Esophagus squamous epithelium (tissue), 5 donors: Measurements from ENCODE around the gene ZNF512B. TPM values are rescaled to one million over a fixed set of nuclear protein-coding genes. Genes with fewer than 3 reads are reported as not detected.

Experiments used
- DNase-seq: peaks from one replicate; lab custom pipeline; 2025; lab: John Stamatoyannopoulos, UW
- H3K27ac ChIP-seq, 4 donors: fragments of 200-600 bp; sonication (generic); one replicate each; pipeline ENCODE4 v1.5.1; 2016 to 2019; ENCODE audit warnings: mild to moderate bottlenecking in 1 of 4
- H3K27me3 ChIP-seq, 4 donors: fragments of 200-600 bp; sonication (generic); 1 replicate in 3 of 4; 2 replicates in 1 of 4; pipeline versions ENCODE4 v1.5.1 to v1.6.0; 2017 to 2021; ENCODE audit warnings: antibody characterized with exemption in 1 of 4
- H3K36me3 ChIP-seq, 3 donors: fragments of 200-600 bp; sonication (generic); one replicate each; pipeline ENCODE4 v1.5.1; 2016 to 2019
- H3K4me1 ChIP-seq, 3 donors: fragments of 200-600 bp; sonication (generic); one replicate each; pipeline ENCODE4 v1.5.1; 2017 to 2019
- H3K4me3 ChIP-seq, 4 donors: fragments of 200-600 bp; sonication (generic); 1 replicate in 3 of 4; 2 replicates in 1 of 4; pipeline ENCODE4 v1.5.1; 2016 to 2019; ENCODE audit warnings: mild to moderate bottlenecking in 2 of 4, moderate library complexity in 1 of 4
- H3K9me3 ChIP-seq, 3 donors: fragments of 200-600 bp; sonication (generic); one replicate each; pipeline ENCODE4 v1.5.1; 2016 to 2019
- POLR2A ChIP-seq, 4 donors: fragments of 450-650 bp; IDR thresholded peaks; one replicate each; pipeline ENCODE4 v1.6.1; 2017; ENCODE audit warnings: antibody characterized with exemption in 4 of 4, mild to moderate bottlenecking in 4 of 4, moderate library complexity in 3 of 4
- WGBS, 2 donors: methylation state at CpG; one replicate each; pipeline ENCODE4 v1.1.5; 2018; 5-methylcytosine and 5-hydroxymethylcytosine counted together
- intact Hi-C: fragments of 100-400 bp; cut with DNase I; formaldehyde crosslinking; loops from one replicate; pipeline ENCODE4 v1.15.0; 2022
- total RNA-seq, 4 donors: library from RNA; depleted of rRNA; stranded (reverse); fragments of >200 nt; gene quantifications; one replicate each; pipeline ENCODE4 v1.1.0, GENCODE V29; 2016
- TF ChIP-seq, protein P1 (sequence below), 6 experiments: fragments of 450-650 bp in 4 of 6; fragments of 200-600 bp in 2 of 6; sonication (generic) in 2 of 6; IDR thresholded peaks; one replicate each; pipeline ENCODE4 v1.5.1; 2016 to 2019; ENCODE audit warnings: antibody characterized with exemption in 6 of 6, mild to moderate bottlenecking in 4 of 6, moderate library complexity in 4 of 6
- donor health status: DM: yes; HTN: yes; CAD: no.

ZNF512B gene
- total RNA-seq, 4 donors from 2014 or later = 10.7 to 17.6 (median 14.2) TPM

DNA sequence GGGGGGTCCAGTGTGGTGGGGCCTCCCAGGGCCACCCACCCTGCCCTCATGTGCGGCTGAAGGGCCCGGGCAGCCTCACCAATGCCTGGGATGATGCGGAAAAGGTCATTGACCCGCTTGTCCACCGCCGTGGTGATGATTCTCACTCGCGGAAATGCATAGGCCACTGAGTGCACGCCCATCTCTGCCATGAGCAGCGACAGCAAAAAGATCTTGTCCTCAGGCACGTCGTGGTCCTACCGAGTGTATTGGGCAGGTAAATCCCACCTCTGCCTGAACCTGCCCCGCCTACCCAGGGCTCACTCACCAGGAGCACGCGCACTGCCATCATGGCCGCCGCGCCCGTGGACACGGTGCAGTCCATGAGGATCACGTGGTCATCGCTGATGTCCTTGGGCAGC is 29.7 kb downstream of the ZNF512B start:
- intact Hi-C loops = no loop called here
- DNase-seq = no peak
- Histone ChIP-seq H3K27me3 (no peaks in the 10 kb centered on the region), H3K27ac (peak overlapping the region; percentile 0 to 96 (median 48)), H3K4me3 (no peak overlapping the region), H3K36me3 (peaks cover 32 to 94% (median 32%) of the 10 kb centered on the region in 3 donors), H3K4me1 (peaks cover 11 to 50% (median 17%) of the 10 kb centered on the region in 3 donors), H3K9me3 (no peaks in the 10 kb centered on the region)
- TF ChIP-seq, protein P1, sequence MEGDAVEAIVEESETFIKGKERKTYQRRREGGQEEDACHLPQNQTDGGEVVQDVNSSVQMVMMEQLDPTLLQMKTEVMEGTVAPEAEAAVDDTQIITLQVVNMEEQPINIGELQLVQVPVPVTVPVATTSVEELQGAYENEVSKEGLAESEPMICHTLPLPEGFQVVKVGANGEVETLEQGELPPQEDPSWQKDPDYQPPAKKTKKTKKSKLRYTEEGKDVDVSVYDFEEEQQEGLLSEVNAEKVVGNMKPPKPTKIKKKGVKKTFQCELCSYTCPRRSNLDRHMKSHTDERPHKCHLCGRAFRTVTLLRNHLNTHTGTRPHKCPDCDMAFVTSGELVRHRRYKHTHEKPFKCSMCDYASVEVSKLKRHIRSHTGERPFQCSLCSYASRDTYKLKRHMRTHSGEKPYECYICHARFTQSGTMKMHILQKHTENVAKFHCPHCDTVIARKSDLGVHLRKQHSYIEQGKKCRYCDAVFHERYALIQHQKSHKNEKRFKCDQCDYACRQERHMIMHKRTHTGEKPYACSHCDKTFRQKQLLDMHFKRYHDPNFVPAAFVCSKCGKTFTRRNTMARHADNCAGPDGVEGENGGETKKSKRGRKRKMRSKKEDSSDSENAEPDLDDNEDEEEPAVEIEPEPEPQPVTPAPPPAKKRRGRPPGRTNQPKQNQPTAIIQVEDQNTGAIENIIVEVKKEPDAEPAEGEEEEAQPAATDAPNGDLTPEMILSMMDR (IDR thresholded peaks at IDR 0.05) = no peak
- TF ChIP-seq POLR2A (IDR thresholded peaks at IDR 0.05) = no peak
- 60 to 92% methylated on average over 1 to 17 of the region's 23 CpGs for WGBS, 2 donors

- no peaks in the 10 kb centered on the region for H3K27me3 ChIP-seq
- peaks cover 25 to 94% (median 38%) of the 10 kb centered on the region in 3 donors for H3K36me3 ChIP-seq
- intact Hi-C loops = no loop called here
- H3K4me1 ChIP-seq = peaks cover 11 to 45% (median 17%) of the 10 kb centered on the region in 3 donors
- WGBS, 2 donors = 85 to 88% methylated on average over 4 to 5 of the region's 33 CpGs
- TF ChIP-seq POLR2A (IDR thresholded peaks at IDR 0.05) = no peak
- TF ChIP-seq, protein P1 (IDR thresholded peaks at IDR 0.05) = no peak
- H3K4me3 ChIP-seq = no peak overlapping the region
- H3K9me3 ChIP-seq = no peaks in the 10 kb centered on the region
- peak overlapping the region in 3 of 4 donors; percentile 5 to 39 (median 16) for H3K27ac ChIP-seq
- no peak for DNase-seq
Observed at GRCh38 chr20:63939061-63939935, 30.4 kb downstream of the ZNF512B start.

- Histone ChIP-seq H3K4me3 (no peak overlapping the region), H3K27me3 (no peaks in the 10 kb centered on the region), H3K36me3 (peaks cover 18 to 94% (median 33%) of the 10 kb centered on the region in 3 donors), H3K27ac (no peak overlapping the region), H3K4me1 (peaks cover 4 to 28% (median 7%) of the 10 kb centered on the region in 3 donors), H3K9me3 (no peaks in the 10 kb centered on the region)
- TF ChIP-seq, protein P1 (IDR thresholded peaks at IDR 0.05) = no peak
- no peak for TF ChIP-seq POLR2A (IDR thresholded peaks at IDR 0.05)
- 82 to 86% methylated on average over 14 of the region's 14 CpGs for WGBS, 2 donors
- intact Hi-C loops = no loop called here
- DNase-seq = no peak
Observed at GRCh38 chr20:63937596-63937995, 32.1 kb downstream of the ZNF512B start.

GRCh38 chr20:63935447-63935846 is 34.3 kb downstream of the ZNF512B start:
- 90 to 96% methylated on average over 2 to 4 of the region's 9 CpGs for WGBS, 2 donors
- Histone ChIP-seq H3K27me3 (no peaks in the 10 kb centered on the region), H3K4me3 (no peak overlapping the region), H3K27ac (no peak overlapping the region), H3K4me1 (peaks cover 0 to 10% (median 0%) of the 10 kb centered on the region in 3 donors), H3K36me3 (peaks cover 32 to 100% (median 43%) of the 10 kb centered on the region in 3 donors), H3K9me3 (no peaks in the 10 kb centered on the region)
- intact Hi-C loops = no loop called here
- no peak for DNase-seq
- TF ChIP-seq POLR2A (IDR thresholded peaks at IDR 0.05) = no peak
- TF ChIP-seq, protein P1 (IDR thresholded peaks at IDR 0.05) = no peak
